Mesendoderm (in vitro differentiated cells): Measurements from ENCODE around the gene PVR.

Experiments
- DNase-seq: peaks from one replicate; pipeline ENCODE4 v3.0.0; 2013
- H2AK5ac ChIP-seq: 2 replicates; pipeline ENCODE4 v1.6.1; 2013; ENCODE audit warnings: low read length, inconsistent platforms
- H2BK120ac ChIP-seq: 2 replicates; pipeline ENCODE4 v1.6.1; 2013; ENCODE audit warnings: low read depth, mild to moderate bottlenecking, low read length, moderate library complexity, mixed read lengths
- H2BK15ac ChIP-seq: replicated peaks from 2 replicates; pipeline ENCODE4 v1.6.1; 2013; ENCODE audit warnings: low read depth, mild to moderate bottlenecking, moderate library complexity
- H2BK5ac ChIP-seq: 2 replicates; pipeline ENCODE4 v1.6.1; 2013; ENCODE audit warnings: low read length, inconsistent platforms
- H3K18ac ChIP-seq: 2 replicates; pipeline ENCODE4 v1.6.1; 2013; ENCODE audit warnings: mild to moderate bottlenecking, low read length, mixed read lengths
- H3K23ac ChIP-seq: one replicate; pipeline ENCODE4 v1.6.1; 2013; ENCODE audit warnings: low read length
- H3K27ac ChIP-seq: 2 replicates; pipeline ENCODE4 v1.5.1; 2013; ENCODE audit warnings: low read depth, mild to moderate bottlenecking, inconsistent platforms, low read length, moderate library complexity
- H3K27me3 ChIP-seq: 2 replicates; pipeline ENCODE4 v1.6.1; 2013; ENCODE audit warnings: low read length, control low read depth, mild to moderate bottlenecking, inconsistent platforms; ENCODE audit not compliant: insufficient read depth, poor library complexity
- H3K36me3 ChIP-seq: 2 replicates; pipeline ENCODE4 v1.6.1; 2013; ENCODE audit warnings: low read length, inconsistent platforms; ENCODE audit not compliant: control insufficient read depth, insufficient read depth
- H3K4ac ChIP-seq: one replicate; pipeline ENCODE4 v1.6.1; 2013; ENCODE audit warnings: low read depth, mild to moderate bottlenecking, low read length, moderate library complexity
- H3K4me1 ChIP-seq: 2 replicates; pipeline ENCODE4 v1.6.1; 2013; ENCODE audit warnings: low read depth, low read length, inconsistent platforms; ENCODE audit not compliant: control insufficient read depth
- H3K4me2 ChIP-seq: 2 replicates; pipeline ENCODE4 v1.6.1; 2013; ENCODE audit warnings: low read length
- H3K4me3 ChIP-seq: 2 replicates; pipeline ENCODE4 v1.5.1; 2013; ENCODE audit warnings: mild to moderate bottlenecking, low read length
- H3K56ac ChIP-seq: one replicate; pipeline ENCODE4 v1.6.1; 2013; ENCODE audit warnings: low read length
- H3K79me1 ChIP-seq: 2 replicates; pipeline ENCODE4 v1.6.1; 2013; ENCODE audit warnings: low read length, inconsistent platforms
- H3K79me2 ChIP-seq: 2 replicates; pipeline ENCODE4 v1.6.1; 2013; ENCODE audit warnings: mild to moderate bottlenecking, low read length; ENCODE audit not compliant: control insufficient read depth, insufficient read depth
- H3K9ac ChIP-seq: 2 replicates; pipeline ENCODE4 v1.6.1; 2013; ENCODE audit warnings: low read length, inconsistent platforms
- H4K5ac ChIP-seq: one replicate; pipeline ENCODE4 v1.6.1; 2013; ENCODE audit warnings: low read length
- H4K8ac ChIP-seq: one replicate; pipeline ENCODE4 v1.6.1; 2013; ENCODE audit warnings: low read depth, mild to moderate bottlenecking, control low read depth, low read length, moderate library complexity
- WGBS: extraction: QIAGEN DNeasy Blood & Tissue Kit; methylation state at CpG from one replicate; pipeline ENCODE4 v1.1.7; 2013; ENCODE audit warnings: low lambda C conversion rate, missing lambda C conversion rate; ENCODE audit not compliant: insufficient coverage; ENCODE audit errors: extremely low coverage; 5-methylcytosine and 5-hydroxymethylcytosine counted together

Gene PVR

GRCh38 chr19:44694184-44694579, 50.5 kb downstream of the PVR start:
- Histone ChIP-seq H3K27ac (no peak overlapping the region), H3K79me1 (no peaks in the 10 kb centered on the region), H3K27me3 (no peaks in the 10 kb centered on the region), H2BK15ac (no peak overlapping the region), H3K79me2 (no peaks in the 10 kb centered on the region), H3K23ac (no peak overlapping the region), H3K9ac (no peak overlapping the region), H4K8ac (no peak overlapping the region), H3K36me3 (no peaks in the 10 kb centered on the region), H2BK120ac (no peak overlapping the region), H3K4me3 (no peak overlapping the region), H3K4me2 (no peak overlapping the region), H4K5ac (no peak overlapping the region), H3K56ac (no peak overlapping the region), H2AK5ac (no peak overlapping the region), H3K4me1 (no peaks in the 10 kb centered on the region), H2BK5ac (no peak overlapping the region), H3K4ac (no peak overlapping the region), H3K18ac (no peak overlapping the region)
- peak; percentile 45 for DNase-seq
- no CpG with 5 or more reads among the region's 2 CpGs for WGBS

GRCh38 chr19:44696939-44697669, 53.4 kb downstream of the PVR start:
- no peaks in the 10 kb centered on the region for H3K79me2 ChIP-seq
- H3K18ac ChIP-seq: no peak overlapping the region
- H3K4me1 ChIP-seq: no peaks in the 10 kb centered on the region
- no peak overlapping the region for H3K27ac ChIP-seq
- no peak overlapping the region for H3K56ac ChIP-seq
- H3K79me1 ChIP-seq: no peaks in the 10 kb centered on the region
- no peak overlapping the region for H3K23ac ChIP-seq
- DNase-seq: peak; percentile 28
- H2BK120ac ChIP-seq: no peak overlapping the region
- no peak overlapping the region for H3K4me2 ChIP-seq
- H3K4ac ChIP-seq: no peak overlapping the region
- no CpG with 5 or more reads among the region's 22 CpGs for WGBS
- H3K4me3 ChIP-seq: no peak overlapping the region
- no peak overlapping the region for H4K5ac ChIP-seq
- H2BK5ac ChIP-seq: no peak overlapping the region
- no peaks in the 10 kb centered on the region for H3K27me3 ChIP-seq
- H4K8ac ChIP-seq: no peak overlapping the region
- no peak overlapping the region for H2AK5ac ChIP-seq
- H3K9ac ChIP-seq: no peak overlapping the region
- H3K36me3 ChIP-seq: no peaks in the 10 kb centered on the region
- H2BK15ac ChIP-seq: no peak overlapping the region

DNA sequence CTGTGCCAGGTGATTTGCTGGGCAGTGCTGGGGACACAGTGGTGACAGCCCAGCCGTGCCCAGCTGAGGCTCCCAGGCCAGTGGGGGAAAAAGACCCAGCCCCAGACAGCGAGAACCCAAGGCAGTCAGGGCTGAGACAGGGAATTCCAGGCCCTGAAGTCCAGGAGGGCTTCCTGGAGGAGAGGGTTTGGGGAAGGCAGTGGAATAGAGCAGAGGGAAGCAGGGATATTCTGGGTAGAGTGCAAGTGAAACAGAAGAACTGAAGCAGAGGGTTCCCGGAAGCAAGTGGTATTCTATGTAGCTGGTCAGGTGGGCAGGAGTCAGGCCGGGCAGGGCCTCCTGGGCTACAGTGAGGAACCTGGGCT, 53.9 kb downstream of the PVR start:
- Histone ChIP-seq H3K18ac (no peak overlapping the region), H3K56ac (no peak overlapping the region), H3K79me1 (no peaks in the 10 kb centered on the region), H2BK15ac (no peak overlapping the region), H2AK5ac (no peak overlapping the region), H2BK5ac (no peak overlapping the region), H4K8ac (no peak overlapping the region), H3K27ac (no peak overlapping the region), H3K36me3 (no peaks in the 10 kb centered on the region), H3K79me2 (no peaks in the 10 kb centered on the region), H3K23ac (no peak overlapping the region), H3K9ac (no peak overlapping the region), H3K4ac (no peak overlapping the region), H3K4me3 (no peak overlapping the region), H2BK120ac (no peak overlapping the region), H3K27me3 (no peaks in the 10 kb centered on the region), H4K5ac (no peak overlapping the region), H3K4me1 (no peaks in the 10 kb centered on the region), H3K4me2 (no peak overlapping the region)
- no peak for DNase-seq
- WGBS: no CpG with 5 or more reads among the region's 4 CpGs

DNA sequence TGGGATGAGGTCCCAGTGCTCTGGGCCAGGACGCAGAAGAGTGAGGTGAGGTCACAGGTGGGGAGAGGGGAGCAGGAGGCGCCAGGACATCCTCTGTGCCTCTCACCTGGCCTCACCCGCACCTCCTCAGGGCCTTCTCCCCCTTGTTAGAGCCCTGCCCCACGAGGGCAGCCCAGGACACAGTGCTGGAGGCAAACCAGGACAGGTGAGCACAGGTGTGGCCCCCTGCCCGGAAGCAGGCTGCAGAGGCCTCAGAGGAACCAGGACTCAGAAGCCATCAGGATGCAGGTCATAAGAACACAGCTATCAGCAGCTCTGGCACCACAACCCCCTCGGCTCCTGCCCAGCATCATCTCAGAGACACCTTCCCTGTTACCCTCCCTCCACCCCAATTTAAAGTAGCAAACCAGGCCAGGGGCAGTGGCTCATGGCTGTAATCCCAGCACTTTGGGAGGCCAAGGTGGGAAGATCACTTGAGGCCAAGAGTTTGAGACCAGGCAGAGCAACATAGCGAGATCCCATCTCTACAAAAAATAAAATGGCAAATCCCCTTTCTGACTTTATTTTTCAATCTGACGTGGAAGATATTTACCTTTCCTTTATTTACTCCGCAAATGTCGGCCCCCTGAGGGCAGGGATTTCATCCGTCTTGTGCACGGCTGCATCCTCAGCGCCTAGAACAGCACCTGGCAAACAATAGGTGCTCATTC, 54.9 kb downstream of the PVR start, which contains the start of gene CEACAM16:
Gene CEACAM16 (plus strand): TSS at position 660 of the 710 bp plus-strand sequence. CDS start 2,306 bp downstream, outside the sequence.
- DNase-seq: no peak
- Histone ChIP-seq H3K4me2 (no peak within 1 kb of the TSS), H3K4ac (no peak within 1 kb of the TSS), H2BK15ac (no peak within 1 kb of the TSS), H4K8ac (no peak within 1 kb of the TSS), H3K36me3 (no peaks in the 10 kb centered on the region), H3K18ac (no peak within 1 kb of the TSS), H3K56ac (no peak within 1 kb of the TSS), H3K79me1 (no peaks in the 10 kb centered on the region), H3K27ac (no peak within 1 kb of the TSS), H3K4me3 (no peak within 1 kb of the TSS), H2BK120ac (no peak within 1 kb of the TSS), H4K5ac (no peak within 1 kb of the TSS), H2AK5ac (no peak within 1 kb of the TSS), H3K4me1 (no peaks in the 10 kb centered on the region), H3K23ac (no peak within 1 kb of the TSS), H3K27me3 (no peaks in the 10 kb centered on the region), H3K9ac (no peak within 1 kb of the TSS), H2BK5ac (no peak within 1 kb of the TSS), H3K79me2 (no peaks in the 10 kb centered on the region)
- no CpG with 5 or more reads among the region's 13 CpGs for WGBS

DNA sequence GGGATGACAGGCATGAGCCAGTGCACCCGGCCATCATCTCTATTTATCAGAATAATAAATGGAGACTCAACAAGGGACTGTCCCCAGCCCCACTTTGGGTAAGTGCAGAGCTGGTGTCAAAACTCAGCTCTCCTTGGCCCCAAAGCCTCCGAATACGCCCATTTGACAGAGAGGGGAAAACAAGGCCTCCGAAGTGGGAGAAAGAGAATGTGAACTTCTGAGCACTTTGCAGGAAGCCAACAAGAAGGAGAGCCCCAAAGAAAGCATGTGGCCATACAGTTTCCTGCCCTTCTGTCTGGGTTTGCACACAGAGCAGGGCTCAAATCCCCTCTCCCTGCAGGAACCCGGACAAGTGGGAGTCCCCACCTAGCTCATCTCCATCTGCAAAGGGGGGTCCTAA, 56.8 kb downstream of the PVR start:
- no peak overlapping the region for H2BK5ac ChIP-seq
- H4K8ac ChIP-seq: no peak overlapping the region
- no peak overlapping the region for H2BK120ac ChIP-seq
- no peak overlapping the region for H3K4me2 ChIP-seq
- H3K23ac ChIP-seq: no peak overlapping the region
- no CpG with 5 or more reads among the region's 5 CpGs for WGBS
- H3K27me3 ChIP-seq: no peaks in the 10 kb centered on the region
- no peaks in the 10 kb centered on the region for H3K4me1 ChIP-seq
- no peak overlapping the region for H2BK15ac ChIP-seq
- DNase-seq: no peak
- no peak overlapping the region for H4K5ac ChIP-seq
- no peak overlapping the region for H3K9ac ChIP-seq
- H3K36me3 ChIP-seq: no peaks in the 10 kb centered on the region
- no peak overlapping the region for H3K4ac ChIP-seq
- H3K18ac ChIP-seq: no peak overlapping the region
- H3K27ac ChIP-seq: no peak overlapping the region
- no peak overlapping the region for H3K56ac ChIP-seq
- no peak overlapping the region for H3K4me3 ChIP-seq
- H3K79me2 ChIP-seq: no peaks in the 10 kb centered on the region
- no peak overlapping the region for H2AK5ac ChIP-seq
- no peaks in the 10 kb centered on the region for H3K79me1 ChIP-seq
